ENCODE data around the gene LDLRAD3.

The LDLRAD3 gene

GRCh38 chr11:36046932-36047331 lies 103.1 kb downstream of the LDLRAD3 start:
- Histone ChIP-seq H3K23ac (ENCODE audit: low read length) (no peak overlapping the region), H3K79me1 (ENCODE audit: low read length) (peaks cover 11% of the 10 kb centered on the region), H3K9ac (ENCODE audit: low read length) (no peak overlapping the region), H3K4me2 (ENCODE audit: low read length) (no peak overlapping the region), H2BK5ac (ENCODE audit: low read length) (no peak overlapping the region), H3K4me3 (ENCODE audit: low read length) (no peak overlapping the region), H3K36me3 (ENCODE audit: control insufficient read depth, insufficient read depth, low read length) (no peaks in the 10 kb centered on the region), H3K18ac (ENCODE audit: low read length) (no peak overlapping the region), H3K4me1 (ENCODE audit: control insufficient read depth, low read depth, low read length) (peaks cover 11% of the 10 kb centered on the region), H3K27ac (ENCODE audit: low read depth, low read length) (no peak overlapping the region), H3K4ac (ENCODE audit: low read depth, low read length) (no peak overlapping the region), H3K27me3 (ENCODE audit: insufficient read depth, low read length, poor library complexity) (no peaks in the 10 kb centered on the region), H4K8ac (ENCODE audit: low read depth, low read length) (no peak overlapping the region), H4K5ac (ENCODE audit: low read length) (no peak overlapping the region), H3K79me2 (ENCODE audit: control insufficient read depth, insufficient read depth, low read length) (peaks cover 1% of the 10 kb centered on the region), H2BK15ac (replicated peaks; ENCODE audit: low read depth) (no peak overlapping the region), H2BK120ac (ENCODE audit: low read depth, low read length) (no peak overlapping the region), H2AK5ac (ENCODE audit: low read length) (no peak overlapping the region), H3K56ac (ENCODE audit: low read length) (no peak overlapping the region)
- DNase-seq = no peak
- no CpG with 5 or more reads among the region's 1 CpG for WGBS (ENCODE audit: extremely low coverage, insufficient coverage, low lambda C conversion rate)

- no peak overlapping the region for H4K5ac ChIP-seq (ENCODE audit: low read length)
- no peaks in the 10 kb centered on the region for H3K36me3 ChIP-seq (ENCODE audit: control insufficient read depth, insufficient read depth, low read length)
- no peak overlapping the region for H3K27ac ChIP-seq (ENCODE audit: low read depth, low read length)
- H4K8ac ChIP-seq (ENCODE audit: low read depth, low read length) = no peak overlapping the region
- H3K18ac ChIP-seq (ENCODE audit: low read length) = no peak overlapping the region
- H3K56ac ChIP-seq (ENCODE audit: low read length) = no peak overlapping the region
- no peak overlapping the region for H2BK5ac ChIP-seq (ENCODE audit: low read length)
- peaks cover 1% of the 10 kb centered on the region for H3K79me2 ChIP-seq (ENCODE audit: control insufficient read depth, insufficient read depth, low read length)
- H3K23ac ChIP-seq (ENCODE audit: low read length) = no peak overlapping the region
- H3K27me3 ChIP-seq (ENCODE audit: insufficient read depth, low read length, poor library complexity) = no peaks in the 10 kb centered on the region
- H3K9ac ChIP-seq (ENCODE audit: low read length) = no peak overlapping the region
- H3K4ac ChIP-seq (ENCODE audit: low read depth, low read length) = no peak overlapping the region
- no peak overlapping the region for H2BK15ac ChIP-seq (replicated peaks; ENCODE audit: low read depth)
- WGBS (ENCODE audit: extremely low coverage, insufficient coverage, low lambda C conversion rate) = no CpG with 5 or more reads among the region's 2 CpGs
- H3K79me1 ChIP-seq (ENCODE audit: low read length) = peaks cover 11% of the 10 kb centered on the region
- no peak overlapping the region for H3K4me2 ChIP-seq (ENCODE audit: low read length)
- no peak overlapping the region for H2BK120ac ChIP-seq (ENCODE audit: low read depth, low read length)
- no peak overlapping the region for H3K4me3 ChIP-seq (ENCODE audit: low read length)
- H3K4me1 ChIP-seq (ENCODE audit: control insufficient read depth, low read depth, low read length) = peaks cover 11% of the 10 kb centered on the region
- DNase-seq = no peak
- no peak overlapping the region for H2AK5ac ChIP-seq (ENCODE audit: low read length)
Observed at GRCh38 chr11:36047344-36047743, 103.5 kb downstream of the LDLRAD3 start.

- Histone ChIP-seq H3K18ac (ENCODE audit: low read length) (no peak overlapping the region), H3K56ac (ENCODE audit: low read length) (no peak overlapping the region), H2BK5ac (ENCODE audit: low read length) (no peak overlapping the region), H3K79me2 (ENCODE audit: control insufficient read depth, insufficient read depth, low read length) (peaks cover 1% of the 10 kb centered on the region), H3K4me2 (ENCODE audit: low read length) (no peak overlapping the region), H2AK5ac (ENCODE audit: low read length) (no peak overlapping the region), H3K27me3 (ENCODE audit: insufficient read depth, low read length, poor library complexity) (no peaks in the 10 kb centered on the region), H3K27ac (ENCODE audit: low read depth, low read length) (no peak overlapping the region), H3K4ac (ENCODE audit: low read depth, low read length) (no peak overlapping the region), H4K5ac (ENCODE audit: low read length) (no peak overlapping the region), H3K79me1 (ENCODE audit: low read length) (peaks cover 11% of the 10 kb centered on the region), H3K4me1 (ENCODE audit: control insufficient read depth, low read depth, low read length) (peaks cover 11% of the 10 kb centered on the region), H3K4me3 (ENCODE audit: low read length) (no peak overlapping the region), H3K9ac (ENCODE audit: low read length) (no peak overlapping the region), H3K36me3 (ENCODE audit: control insufficient read depth, insufficient read depth, low read length) (no peaks in the 10 kb centered on the region), H4K8ac (ENCODE audit: low read depth, low read length) (no peak overlapping the region), H2BK120ac (ENCODE audit: low read depth, low read length) (no peak overlapping the region), H3K23ac (ENCODE audit: low read length) (no peak overlapping the region), H2BK15ac (replicated peaks; ENCODE audit: low read depth) (no peak overlapping the region)
- peak; percentile 79 for DNase-seq
- whole genome bisulfite sequencing (ENCODE audit: extremely low coverage, insufficient coverage, low lambda C conversion rate) = no CpG with 5 or more reads among the region's 5 CpGs
Observed at GRCh38 chr11:36048496-36049247, 104.8 kb downstream of the LDLRAD3 start.

- Histone ChIP-seq H2AK5ac (ENCODE audit: low read length) (no peak overlapping the region), H3K4me2 (ENCODE audit: low read length) (no peak overlapping the region), H3K9ac (ENCODE audit: low read length) (no peak overlapping the region), H3K18ac (ENCODE audit: low read length) (no peak overlapping the region), H3K79me2 (ENCODE audit: control insufficient read depth, insufficient read depth, low read length) (peaks cover 1% of the 10 kb centered on the region), H3K27ac (ENCODE audit: low read depth, low read length) (no peak overlapping the region), H2BK5ac (ENCODE audit: low read length) (no peak overlapping the region), H3K4me3 (ENCODE audit: low read length) (no peak overlapping the region), H3K79me1 (ENCODE audit: low read length) (peaks cover 7% of the 10 kb centered on the region), H2BK120ac (ENCODE audit: low read depth, low read length) (no peak overlapping the region), H4K8ac (ENCODE audit: low read depth, low read length) (no peak overlapping the region), H3K23ac (ENCODE audit: low read length) (no peak overlapping the region), H3K4me1 (ENCODE audit: control insufficient read depth, low read depth, low read length) (peaks cover 11% of the 10 kb centered on the region), H3K56ac (ENCODE audit: low read length) (no peak overlapping the region), H2BK15ac (replicated peaks; ENCODE audit: low read depth) (no peak overlapping the region), H3K4ac (ENCODE audit: low read depth, low read length) (no peak overlapping the region), H3K27me3 (ENCODE audit: insufficient read depth, low read length, poor library complexity) (no peaks in the 10 kb centered on the region), H4K5ac (ENCODE audit: low read length) (no peak overlapping the region), H3K36me3 (ENCODE audit: control insufficient read depth, insufficient read depth, low read length) (no peaks in the 10 kb centered on the region)
- no CpG with 5 or more reads among the region's 8 CpGs for WGBS (ENCODE audit: extremely low coverage, insufficient coverage, low lambda C conversion rate)
- DNase-seq = no peak
Observed at GRCh38 chr11:36051235-36052144, 107.6 kb downstream of the LDLRAD3 start.

GRCh38 chr11:36053281-36053680 lies 109.4 kb downstream of the LDLRAD3 start:
- H3K36me3 ChIP-seq (ENCODE audit: control insufficient read depth, insufficient read depth, low read length) = no peaks in the 10 kb centered on the region
- H3K18ac ChIP-seq (ENCODE audit: low read length) = no peak overlapping the region
- no peak overlapping the region for H2BK5ac ChIP-seq (ENCODE audit: low read length)
- H3K79me1 ChIP-seq (ENCODE audit: low read length) = peaks cover 7% of the 10 kb centered on the region
- no peak overlapping the region for H2BK120ac ChIP-seq (ENCODE audit: low read depth, low read length)
- no peak overlapping the region for H2AK5ac ChIP-seq (ENCODE audit: low read length)
- no peak overlapping the region for H3K56ac ChIP-seq (ENCODE audit: low read length)
- H3K4me2 ChIP-seq (ENCODE audit: low read length) = no peak overlapping the region
- no peak for DNase-seq
- H3K23ac ChIP-seq (ENCODE audit: low read length) = no peak overlapping the region
- no peak overlapping the region for H3K4me3 ChIP-seq (ENCODE audit: low read length)
- no peak overlapping the region for H2BK15ac ChIP-seq (replicated peaks; ENCODE audit: low read depth)
- H4K8ac ChIP-seq (ENCODE audit: low read depth, low read length) = no peak overlapping the region
- no peak overlapping the region for H3K9ac ChIP-seq (ENCODE audit: low read length)
- H4K5ac ChIP-seq (ENCODE audit: low read length) = no peak overlapping the region
- H3K4me1 ChIP-seq (ENCODE audit: control insufficient read depth, low read depth, low read length) = peaks cover 11% of the 10 kb centered on the region
- H3K27ac ChIP-seq (ENCODE audit: low read depth, low read length) = no peak overlapping the region
- no peaks in the 10 kb centered on the region for H3K27me3 ChIP-seq (ENCODE audit: insufficient read depth, low read length, poor library complexity)
- no peak overlapping the region for H3K4ac ChIP-seq (ENCODE audit: low read depth, low read length)
- no CpG with 5 or more reads among the region's 5 CpGs for WGBS (ENCODE audit: extremely low coverage, insufficient coverage, low lambda C conversion rate)
- peaks cover 1% of the 10 kb centered on the region for H3K79me2 ChIP-seq (ENCODE audit: control insufficient read depth, insufficient read depth, low read length)
